Measurements from ENCODE around the gene GCNT2.
"Not testable (repeated sequence)": the region's sequence is repeated elsewhere in the genome, so short reads cannot be mapped to it uniquely, and the experiment has no call there.

GCNT2 gene

GRCh38 chr6:10521104-10521808 is at the start of gene GCNT2:
Gene GCNT2 (plus strand): TSS chr6:10521351. CDS start chr6:10528912, 7,561 bp downstream.
- DNase-seq = no peak

- DNase-seq = no peak
Measured at GRCh38 chr6:10472634-10473033, 48.5 kb upstream of the GCNT2 start.

GRCh38 chr6:10478187-10479040 is 42.7 kb upstream of the GCNT2 start:
- no peak for DNase-seq

GRCh38 chr6:10479939-10480700 is 41.0 kb upstream of the GCNT2 start:
- DNase-seq = no peak

- DNase-seq = no peak
Measured at GRCh38 chr6:10481101-10481500, 40.0 kb upstream of the GCNT2 start.

GRCh38 chr6:10482636-10483257 is 38.4 kb upstream of the GCNT2 start:
- no peak for DNase-seq

GRCh38 chr6:10484912-10485311 is 36.2 kb upstream of the GCNT2 start:
- DNase-seq = no peak

GRCh38 chr6:10485406-10485805 is 35.7 kb upstream of the GCNT2 start:
- no peak for DNase-seq

GRCh38 chr6:10486215-10486614 is 34.9 kb upstream of the GCNT2 start:
- no peak for DNase-seq

GRCh38 chr6:10486944-10487588 is 34.1 kb upstream of the GCNT2 start:
- DNase-seq = not testable (repeated sequence)

- no peak for DNase-seq
Measured at GRCh38 chr6:10487668-10488327, 33.4 kb upstream of the GCNT2 start.

GRCh38 chr6:10491463-10491862 is 29.7 kb upstream of the GCNT2 start:
- DNase-seq = no peak

GRCh38 chr6:10491905-10492304 is 29.2 kb upstream of the GCNT2 start:
- not testable (repeated sequence) for DNase-seq

- no peak for DNase-seq
Measured at GRCh38 chr6:10495029-10495428, 26.1 kb upstream of the GCNT2 start.

- DNase-seq = no peak
Measured at GRCh38 chr6:10505529-10505928, 15.6 kb upstream of the GCNT2 start.

GRCh38 chr6:10507298-10507697 is 13.9 kb upstream of the GCNT2 start:
- DNase-seq = no peak

GRCh38 chr6:10507715-10508114 is 13.4 kb upstream of the GCNT2 start:
- no peak for DNase-seq

- DNase-seq = peak; percentile 46
Measured at GRCh38 chr6:10510592-10511367, 10.4 kb upstream of the GCNT2 start.

GRCh38 chr6:10511477-10511876 is 9.7 kb upstream of the GCNT2 start:
- DNase-seq = no peak

- DNase-seq = no peak
Measured at GRCh38 chr6:10513544-10513943, 7.6 kb upstream of the GCNT2 start.

All from stimulated activated CD4-positive, alpha-beta T cell treated with anti-CD3 and anti-CD28 coated beads, Interleukin-4, amount 100 ng/mL, for 24 hours (primary cell).